ENCODE measurements around the gene CTSW. TPM values are rescaled to one million over a fixed set of nuclear protein-coding genes. Genes with fewer than 3 reads are reported as not detected.

The CTSW gene
- total RNA-seq, 6 donors from 2014 or later: 2.1 to 20.7 (median 11.4) TPM

- H3K27ac ChIP-seq: no peak overlapping the region
- no peaks in the 10 kb centered on the region for H3K9me3 ChIP-seq
Measured at GRCh38 chr11:65931773-65932557, 52.3 kb downstream of the CTSW start.

DNA sequence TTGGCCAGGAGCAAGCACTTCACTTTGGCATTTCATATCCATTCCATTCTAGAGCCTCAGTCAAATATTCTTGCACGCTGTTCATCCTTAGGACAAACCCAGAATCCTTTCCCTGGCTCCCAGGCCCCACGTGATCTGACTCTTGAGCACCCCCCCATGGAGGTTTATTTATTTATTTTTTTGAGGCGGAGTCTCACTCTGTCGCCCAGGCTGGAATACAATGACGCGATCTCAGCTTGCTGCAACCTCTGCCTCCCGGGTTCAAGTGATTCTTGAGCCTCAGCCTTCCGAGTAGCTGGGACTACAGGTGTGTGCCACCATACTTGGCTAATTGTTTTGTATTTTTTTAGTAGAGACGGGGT, 52.9 kb downstream of the CTSW start:
- Histone ChIP-seq H3K4me1 (peaks cover 0 to 9% (median 5%) of the 10 kb centered on the region in 4 donors), H3K9me3 (no peaks in the 10 kb centered on the region), H3K27ac (no peak overlapping the region), H3K36me3 (no peaks in the 10 kb centered on the region), H3K4me3 (no peak overlapping the region), H3K27me3 (no peaks in the 10 kb centered on the region)
- DNase-seq: no peak
- whole genome bisulfite sequencing, 2 donors: 28 to 39% methylated on average over 9 of the region's 9 CpGs
- TF ChIP-seq EP300 (IDR thresholded peaks at IDR 0.05) (no peak), POLR2AphosphoS5 (IDR thresholded peaks at IDR 0.05) (no peak), POLR2A (IDR thresholded peaks at IDR 0.05) (no peak)
- TF ChIP-seq, protein P1, sequence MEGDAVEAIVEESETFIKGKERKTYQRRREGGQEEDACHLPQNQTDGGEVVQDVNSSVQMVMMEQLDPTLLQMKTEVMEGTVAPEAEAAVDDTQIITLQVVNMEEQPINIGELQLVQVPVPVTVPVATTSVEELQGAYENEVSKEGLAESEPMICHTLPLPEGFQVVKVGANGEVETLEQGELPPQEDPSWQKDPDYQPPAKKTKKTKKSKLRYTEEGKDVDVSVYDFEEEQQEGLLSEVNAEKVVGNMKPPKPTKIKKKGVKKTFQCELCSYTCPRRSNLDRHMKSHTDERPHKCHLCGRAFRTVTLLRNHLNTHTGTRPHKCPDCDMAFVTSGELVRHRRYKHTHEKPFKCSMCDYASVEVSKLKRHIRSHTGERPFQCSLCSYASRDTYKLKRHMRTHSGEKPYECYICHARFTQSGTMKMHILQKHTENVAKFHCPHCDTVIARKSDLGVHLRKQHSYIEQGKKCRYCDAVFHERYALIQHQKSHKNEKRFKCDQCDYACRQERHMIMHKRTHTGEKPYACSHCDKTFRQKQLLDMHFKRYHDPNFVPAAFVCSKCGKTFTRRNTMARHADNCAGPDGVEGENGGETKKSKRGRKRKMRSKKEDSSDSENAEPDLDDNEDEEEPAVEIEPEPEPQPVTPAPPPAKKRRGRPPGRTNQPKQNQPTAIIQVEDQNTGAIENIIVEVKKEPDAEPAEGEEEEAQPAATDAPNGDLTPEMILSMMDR (IDR thresholded peaks at IDR 0.05): no peak
- no peak for ATAC-seq (ENCODE audit: low FRiP score in 2 of 2)

More at GRCh38 chr11:65931773-65932557, 52.3 kb downstream of the CTSW start:
- WGBS, 2 donors: 58 to 64% methylated on average over 12 to 13 of the region's 13 CpGs
- Histone ChIP-seq H3K27me3 (no peaks in the 10 kb centered on the region), H3K36me3 (no peaks in the 10 kb centered on the region), H3K4me1 (peaks cover 0 to 9% (median 5%) of the 10 kb centered on the region in 4 donors), H3K4me3 (no peak overlapping the region)
- no peak for DNase-seq
- ATAC-seq (ENCODE audit: low FRiP score in 2 of 2): peak in 1 of 2 donors; percentile 27
- no peak for TF ChIP-seq EP300 (IDR thresholded peaks at IDR 0.05)
- TF ChIP-seq, protein P1 (IDR thresholded peaks at IDR 0.05): no peak
- TF ChIP-seq POLR2AphosphoS5 (IDR thresholded peaks at IDR 0.05): no peak
- no peak for TF ChIP-seq POLR2A (IDR thresholded peaks at IDR 0.05)

Other genes with a start within 250 kb of the CTSW start
- 100 to 1,000 TPM in 1 of 6 donors, 10 to 100 TPM in 5; 42.7 to 137 (median 74.9) TPM for gene SIPA1, start 241.7 kb upstream of the CTSW start, total RNA-seq
- 10 to 100 TPM; 42.9 to 86.8 (median 58.7) TPM for gene RELA, start 216.9 kb upstream of the CTSW start, total RNA-seq
- 100 to 1,000 TPM in 1 of 6 donors, 10 to 100 TPM in 5; 44.0 to 102 (median 88.4) TPM for gene KAT5, start 167.6 kb upstream of the CTSW start, total RNA-seq
- 10 to 100 TPM; 35.0 to 81.7 (median 49.1) TPM for gene RNASEH2C, start 159.0 kb upstream of the CTSW start, total RNA-seq
- gene AP5B1, start 98.9 kb upstream of the CTSW start, total RNA-seq: 10 to 100 TPM; 24.8 to 66.0 (median 46.8) TPM
- gene OVOL1, start 92.8 kb upstream of the CTSW start, total RNA-seq: 1 to 10 TPM in 2 of 6 donors, under 1 TPM in 4; under 0.01 to 2.2 (median 0.77) TPM
- gene SNX32, start 45.9 kb upstream of the CTSW start, total RNA-seq: under 1 TPM in 2 of 6 donors, not detected in 4; 0.37 to 0.69 TPM
- gene CFL1, start 21.7 kb upstream of the CTSW start, total RNA-seq: 100 to 1,000 TPM; 358 to 813 (median 768) TPM
- gene MUS81, start 19.4 kb upstream of the CTSW start, total RNA-seq: 100 to 1,000 TPM in 1 of 6 donors, 10 to 100 TPM in 5; 41.5 to 182 (median 53.3) TPM
- 10 to 100 TPM; 28.8 to 79.6 (median 65.3) TPM for gene EFEMP2, start 7.0 kb upstream of the CTSW start, total RNA-seq
- 10 to 100 TPM; 46.8 to 77.7 (median 57.0) TPM for gene FIBP, start 8.6 kb downstream of the CTSW start, total RNA-seq
- gene CCDC85B, start 10.8 kb downstream of the CTSW start, total RNA-seq: 10 to 100 TPM; 19.9 to 69.7 (median 37.2) TPM
- gene FOSL1, start 20.6 kb downstream of the CTSW start, total RNA-seq: 10 to 100 TPM in 3 of 6 donors, 1 to 10 TPM in 3; 1.8 to 16.9 (median 8.2) TPM
- gene C11orf68, start 39.2 kb downstream of the CTSW start, total RNA-seq: 10 to 100 TPM; 11.5 to 42.4 (median 24.3) TPM
- gene DRAP1, start 39.6 kb downstream of the CTSW start, total RNA-seq: 100 to 1,000 TPM in 1 of 6 donors, 10 to 100 TPM in 5; 60.3 to 111 (median 80.0) TPM
- gene TSGA10IP, start 65.6 kb downstream of the CTSW start, total RNA-seq: under 1 TPM in 2 of 6 donors, not detected in 4; 0.17 to 0.92 TPM
- gene SART1, start 81.9 kb downstream of the CTSW start, total RNA-seq: 100 to 1,000 TPM in 2 of 6 donors, 10 to 100 TPM in 4; 44.4 to 201 (median 71.4) TPM
- gene EIF1AD, start 122.3 kb downstream of the CTSW start, total RNA-seq: 10 to 100 TPM; 22.8 to 37.4 (median 30.1) TPM
- 100 to 1,000 TPM in 2 of 6 donors, 10 to 100 TPM in 4; 32.5 to 201 (median 53.8) TPM for gene BANF1, start 122.7 kb downstream of the CTSW start, total RNA-seq
- 10 to 100 TPM; 12.6 to 68.1 (median 30.5) TPM for gene CST6, start 132.2 kb downstream of the CTSW start, total RNA-seq
- gene CATSPER1, start 146.6 kb downstream of the CTSW start, total RNA-seq: 1 to 10 TPM in 4 of 6 donors, under 1 TPM in 1, not detected in 1; 0.79 to 6.1 (median 3.0) TPM
- 1 to 10 TPM in 1 of 6 donors, not detected in 5; 2.4 TPM for gene GAL3ST3, start 169.3 kb downstream of the CTSW start, total RNA-seq
- 100 to 1,000 TPM; 142 to 193 (median 173) TPM for gene SF3B2, start 172.5 kb downstream of the CTSW start, total RNA-seq
- 100 to 1,000 TPM in 1 of 6 donors, 10 to 100 TPM in 5; 39.8 to 123 (median 51.1) TPM for gene PACS1, start 190.4 kb downstream of the CTSW start, total RNA-seq